Effector CD8-positive, alpha-beta T cell (primary cell): ENCODE data around the gene PPP2R5B.

Source experiments
- DNase-seq: peaks from one replicate; lab custom pipeline; 2025; lab: John Stamatoyannopoulos, UW
- total RNA-seq, 4 experiments: gene quantifications; one replicate each; lab custom pipeline; 2026; lab: John Stamatoyannopoulos, UW

PPP2R5B gene
- 35.6 to 52.4 (median 41.3) reads per million in 4 experiments for total RNA-seq

DNA sequence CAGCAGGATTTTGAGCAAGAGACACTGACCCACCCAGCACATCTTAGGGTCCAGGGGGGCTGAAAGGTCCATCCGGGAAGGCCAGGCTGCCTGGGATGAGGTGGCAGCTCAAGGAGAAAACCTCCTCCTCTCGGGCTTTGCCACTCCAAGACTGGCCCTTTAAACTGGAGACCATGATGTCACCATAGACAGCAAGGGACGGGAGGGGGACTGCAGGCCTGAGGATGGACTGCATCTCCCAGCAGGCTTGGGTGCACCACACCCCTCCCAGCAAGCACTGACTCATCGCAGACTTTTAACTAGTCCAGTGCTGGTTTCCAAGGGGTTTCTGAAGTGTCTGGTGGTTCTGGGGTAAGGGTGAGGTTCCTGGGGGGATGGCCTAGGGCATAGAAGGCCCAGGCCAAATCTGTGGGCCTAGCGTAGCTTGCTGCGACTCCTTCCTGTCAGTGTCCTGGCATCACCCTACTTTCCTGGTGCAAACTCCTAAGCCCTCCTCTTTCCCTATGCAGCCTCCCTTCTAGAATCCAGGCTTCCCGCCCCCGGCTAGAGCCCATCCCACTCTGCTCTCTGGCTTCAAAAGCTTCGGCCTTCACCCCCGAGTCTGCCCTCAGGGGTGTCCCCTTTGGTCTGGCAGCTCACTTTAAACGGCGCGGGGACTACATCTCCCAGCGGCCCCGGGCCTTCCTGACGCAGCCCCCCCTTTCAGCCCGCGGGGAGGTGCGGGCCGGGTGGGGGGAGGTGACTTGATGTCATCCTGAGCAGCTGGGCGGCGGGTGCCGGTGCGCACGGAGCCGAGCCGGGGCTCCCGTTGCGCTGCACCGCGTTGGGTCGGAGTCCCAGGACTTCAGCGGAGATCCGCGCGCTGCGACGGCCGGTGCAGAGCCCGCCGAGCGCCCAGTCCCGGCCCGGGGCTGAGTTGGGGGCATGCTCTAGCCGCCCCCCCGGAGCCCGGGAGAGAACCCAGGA is at the start of gene PPP2R5B:
Gene PPP2R5B, plus strand, starts transcription at position 746 of the 966 bp plus-strand sequence. CDS start 1,046 bp downstream, outside the sequence.
- DNase-seq = peak; percentile 85

DNA sequence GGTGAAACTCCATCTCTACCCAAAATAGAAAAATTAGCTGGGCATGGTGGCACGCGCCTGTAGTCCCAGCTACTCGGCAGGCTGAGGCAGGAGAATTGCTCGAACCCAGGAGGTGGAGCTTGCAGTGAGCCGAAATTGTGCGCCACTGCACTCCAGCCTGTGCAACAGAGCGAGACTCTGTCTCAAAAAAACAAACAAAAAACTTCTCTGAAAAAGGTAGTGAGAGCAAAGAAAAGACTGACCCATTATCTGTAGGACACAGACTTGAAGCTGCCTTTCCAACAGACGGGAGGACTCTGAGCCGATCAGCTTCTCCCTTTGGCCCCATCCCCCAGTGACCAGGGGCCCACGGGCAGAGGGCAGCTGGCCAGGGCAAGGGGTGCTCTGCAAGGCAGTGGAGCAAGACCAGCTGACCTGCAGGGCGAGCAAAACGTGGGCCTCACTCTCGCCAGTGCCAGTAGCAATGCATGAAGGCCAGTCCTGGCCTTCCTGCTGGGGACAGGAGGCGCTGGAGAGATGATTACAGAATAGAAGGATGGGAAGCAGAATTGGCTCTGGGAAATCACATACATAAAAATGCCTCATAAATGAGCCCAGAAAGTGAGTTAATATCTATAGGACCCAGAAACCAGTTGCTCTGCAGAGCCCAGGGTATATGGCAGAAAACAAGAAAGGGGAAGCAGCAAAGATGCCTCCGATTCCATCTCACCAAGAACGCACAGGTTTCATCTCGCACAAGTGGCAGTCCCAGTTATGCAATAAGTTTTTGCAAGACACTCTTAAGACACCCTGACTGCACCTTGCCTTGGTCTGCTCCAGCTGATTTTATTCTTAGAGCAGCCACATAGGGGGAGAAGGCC is 48.9 kb upstream of the PPP2R5B start:
- no peak for DNase-seq

DNA sequence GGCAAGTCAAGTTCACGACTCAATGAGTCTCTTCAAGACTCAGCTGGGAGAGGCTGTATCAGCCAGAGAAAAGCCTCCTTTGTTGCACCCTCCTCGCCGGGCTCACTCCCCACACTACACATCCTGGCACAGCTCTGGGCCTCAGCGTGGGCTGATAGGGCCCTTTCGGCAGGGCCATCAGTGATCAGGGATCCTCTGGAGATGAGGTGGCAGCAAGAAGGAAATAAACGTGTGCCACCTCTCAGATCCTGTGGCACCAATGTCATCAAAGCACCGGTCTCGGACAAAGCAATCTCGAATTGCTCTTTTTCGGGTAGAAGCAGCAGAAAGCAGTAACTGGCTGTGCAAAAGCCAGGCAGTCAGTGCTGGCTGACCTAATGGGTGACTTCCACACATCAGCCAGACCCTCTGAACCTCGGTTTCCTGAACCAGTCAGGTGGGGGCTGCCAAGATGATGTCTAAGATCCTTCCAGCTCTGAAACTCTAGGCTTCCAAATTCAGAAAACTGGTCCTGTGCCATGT is 48.2 kb upstream of the PPP2R5B start:
- DNase-seq = no peak

DNA sequence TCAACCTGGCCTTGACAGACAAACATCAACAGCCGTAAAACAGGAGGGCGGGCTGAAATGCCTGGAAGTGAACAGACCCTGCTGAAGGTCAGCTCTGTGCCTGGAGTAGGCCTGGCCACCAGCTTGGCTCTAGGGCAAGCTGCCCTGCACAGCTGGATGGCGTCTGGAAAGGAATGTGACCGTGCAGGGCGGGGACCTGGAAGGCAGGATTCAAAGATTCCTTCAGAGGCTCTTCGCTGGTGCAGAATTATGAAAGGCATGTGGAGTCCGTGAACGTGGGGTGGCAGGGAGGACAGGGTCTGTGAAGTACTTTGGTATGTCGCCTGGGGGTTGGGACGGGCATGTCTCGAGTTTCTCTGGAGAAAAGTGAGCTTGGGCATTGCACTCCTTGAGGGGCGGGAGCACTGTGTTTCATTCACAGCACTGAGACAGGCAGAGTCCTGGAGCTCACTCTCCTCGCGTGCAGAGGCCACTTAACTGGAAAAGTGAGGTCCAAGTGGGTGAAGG is 47.6 kb upstream of the PPP2R5B start:
- DNase-seq = no peak

DNA sequence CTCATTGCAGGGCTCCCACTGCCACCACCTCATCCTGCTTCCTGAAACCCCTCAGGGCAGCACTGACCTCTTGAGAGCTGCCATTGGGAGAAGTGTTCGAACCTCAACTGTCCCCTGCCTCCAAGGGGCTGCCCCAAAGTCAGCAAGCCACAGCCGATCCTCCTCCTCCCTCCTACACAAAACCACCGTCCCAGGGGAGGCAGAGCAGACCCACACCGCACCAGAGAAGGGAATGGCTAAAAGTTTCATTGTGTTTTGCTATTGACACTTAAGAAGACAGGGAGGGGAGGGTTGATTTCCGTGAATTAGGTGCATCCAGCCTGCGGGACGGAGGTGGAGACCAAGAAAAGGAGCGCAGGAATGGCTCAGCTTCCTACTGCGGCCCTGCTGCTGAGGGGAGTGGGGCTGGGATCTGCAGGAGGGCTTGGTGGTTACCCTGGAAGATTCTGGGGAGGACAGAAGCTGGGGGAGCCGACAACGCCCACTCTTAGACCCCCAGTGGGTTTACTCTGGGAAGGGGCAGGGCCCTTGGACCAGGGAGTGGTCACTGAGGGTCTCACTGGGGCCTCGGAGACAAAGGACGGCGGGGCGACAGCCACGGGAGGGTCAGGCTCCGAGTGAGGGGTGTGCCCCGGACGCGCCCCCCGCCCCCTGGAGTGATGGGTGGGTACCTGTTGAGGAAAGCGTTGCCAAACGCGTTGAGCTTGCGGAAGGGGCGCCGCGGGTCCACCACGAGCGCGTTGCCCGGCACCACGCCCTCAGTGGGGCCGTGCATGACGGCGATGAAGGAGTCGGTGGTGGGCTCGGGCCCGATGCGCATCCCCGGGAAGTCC is 46.9 kb upstream of the PPP2R5B start:
- no peak for DNase-seq

DNA sequence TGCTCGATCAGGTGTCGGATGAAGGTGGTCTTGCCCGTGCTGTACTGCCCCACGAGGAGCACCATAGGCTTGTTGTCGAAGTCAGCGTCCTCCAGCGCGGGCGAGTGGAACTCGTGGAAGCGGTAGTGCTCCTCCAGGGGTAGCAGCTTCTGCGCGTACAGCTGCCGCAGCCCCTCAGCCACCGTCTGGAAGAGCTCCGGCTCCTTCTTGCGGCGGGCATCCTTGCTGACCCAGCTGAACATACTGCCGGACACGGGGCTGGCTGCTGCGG is 46.3 kb upstream of the PPP2R5B start:
- no peak for DNase-seq

DNA sequence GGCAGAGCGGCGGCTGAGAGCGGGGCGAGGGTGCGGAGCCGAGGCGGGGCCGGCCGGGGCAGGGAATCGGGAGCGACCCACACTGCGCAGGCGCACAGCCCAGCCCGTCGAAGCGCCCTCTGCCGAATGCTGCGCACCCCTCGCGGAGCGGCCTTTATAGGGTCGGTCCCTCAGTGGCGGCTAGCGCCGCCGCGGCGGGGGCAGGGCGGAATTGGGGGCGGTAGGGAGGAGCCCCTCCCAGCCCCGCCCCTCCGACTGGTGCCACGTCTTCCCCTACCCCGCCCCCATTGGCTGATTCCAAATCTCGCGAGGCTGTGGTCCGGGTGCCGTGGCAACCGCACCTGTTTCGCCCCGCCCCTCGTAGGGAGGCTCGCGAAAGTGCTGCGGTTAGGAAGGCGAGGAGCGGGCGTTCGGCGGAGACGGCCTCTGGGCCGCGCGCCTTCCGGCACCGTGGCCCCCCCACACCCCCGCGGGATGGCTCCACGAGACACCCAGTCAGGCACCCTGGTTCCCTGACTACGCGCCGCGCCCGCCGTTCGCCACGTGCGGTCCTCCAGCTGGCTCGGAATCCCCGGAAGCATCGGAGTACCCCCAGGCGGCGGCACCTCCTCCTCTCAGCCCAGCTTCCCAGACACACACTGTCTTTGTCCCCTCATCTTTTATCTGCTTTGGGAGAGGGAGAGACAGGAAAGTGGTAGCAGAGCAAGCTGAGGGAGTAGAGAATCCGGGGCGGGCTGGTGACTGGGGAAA is 45.8 kb upstream of the PPP2R5B start, which contains the start of gene EHD1:
Gene EHD1, minus strand, starts transcription at position 128 of the 750 bp plus-strand sequence. CDS start 157 bp downstream, outside the sequence.
- DNase-seq = peak; percentile 100

DNA sequence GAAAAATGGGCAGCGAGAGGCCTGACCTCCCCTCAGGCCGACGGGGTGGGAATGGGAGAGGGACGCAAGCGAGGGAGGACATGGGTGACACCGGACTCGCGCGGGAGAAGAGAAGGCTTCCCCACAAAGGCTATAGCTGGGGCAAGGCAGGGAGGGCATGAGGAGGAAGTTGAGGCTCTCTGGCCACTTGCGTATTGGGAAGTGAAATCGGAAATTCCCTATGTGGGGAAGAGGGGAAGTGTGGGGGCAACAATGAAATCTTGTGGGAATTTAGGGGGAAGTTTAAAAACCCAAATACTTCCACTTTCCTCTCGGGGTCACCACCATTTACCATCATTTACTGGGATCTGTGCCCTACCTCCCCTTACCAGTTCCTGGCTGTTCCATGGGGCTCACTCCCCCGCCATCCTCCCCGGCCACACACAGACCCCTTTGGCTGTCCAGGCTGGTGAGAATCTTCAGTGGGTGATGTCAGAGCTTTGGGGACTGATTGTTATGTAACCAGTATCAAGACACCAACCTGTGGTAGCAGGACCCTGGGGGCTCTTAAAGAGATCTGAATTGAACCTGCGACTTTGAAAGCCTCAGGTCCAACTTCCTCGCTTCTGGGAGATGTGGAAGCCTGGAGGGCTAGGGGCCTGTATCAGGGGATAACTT is 45.1 kb upstream of the PPP2R5B start:
- no peak for DNase-seq

DNA sequence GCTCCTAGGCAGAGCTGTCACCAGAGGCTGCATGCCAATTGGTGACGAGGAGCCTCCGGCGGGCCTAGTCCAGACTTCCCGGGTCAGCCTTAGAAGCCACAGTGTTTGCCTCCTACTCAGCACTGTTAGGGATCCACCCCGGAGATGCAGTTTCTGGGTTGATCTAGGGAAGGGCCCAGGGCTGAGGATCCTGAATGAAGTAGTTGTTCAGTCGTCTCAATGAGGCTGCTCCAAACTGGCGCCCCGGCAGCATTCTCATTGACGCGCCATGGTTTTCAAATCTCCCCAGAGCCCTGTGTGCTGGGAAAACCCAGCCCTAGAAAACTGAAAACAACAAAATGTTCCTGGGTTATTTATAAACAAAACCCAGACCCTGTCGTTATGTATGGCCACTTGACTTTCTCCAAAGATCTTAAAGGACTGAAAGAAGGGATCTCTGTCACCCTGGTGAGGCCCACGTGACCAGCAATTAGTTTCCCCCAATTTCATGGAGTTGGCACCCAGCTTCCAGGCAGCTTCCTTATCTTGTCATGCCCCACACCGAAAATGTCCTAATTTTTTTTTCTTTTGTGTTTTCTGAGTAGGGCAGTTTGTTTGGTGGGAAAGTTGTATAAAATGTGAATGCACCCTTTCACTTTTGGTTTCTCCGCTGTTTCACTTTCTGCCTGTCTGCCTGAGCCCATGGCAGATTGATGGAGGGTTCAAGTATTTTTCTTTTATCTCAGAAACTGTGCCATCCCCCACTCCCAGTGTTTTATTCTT is 44.1 kb upstream of the PPP2R5B start:
- no peak for DNase-seq

DNA sequence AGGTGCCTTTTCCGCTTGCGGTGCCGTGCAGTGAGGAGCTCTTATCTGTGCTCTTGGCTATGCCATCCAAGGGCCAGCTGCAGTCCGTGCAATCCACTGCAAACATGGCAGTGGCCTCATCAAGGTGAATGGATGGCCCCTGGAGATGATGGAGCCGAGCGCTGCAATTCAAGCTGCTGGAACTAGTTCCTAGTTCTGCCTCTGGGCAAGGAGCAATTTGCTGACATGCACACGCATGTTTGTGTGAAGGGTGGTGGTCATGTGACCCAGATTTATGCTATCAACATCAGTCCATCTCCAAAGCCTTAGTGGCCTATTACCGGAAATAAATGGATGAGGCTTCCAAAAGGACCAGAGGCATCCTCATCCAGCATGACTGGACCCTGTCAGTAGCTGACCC is 43.0 kb upstream of the PPP2R5B start:
- no peak for DNase-seq

DNA sequence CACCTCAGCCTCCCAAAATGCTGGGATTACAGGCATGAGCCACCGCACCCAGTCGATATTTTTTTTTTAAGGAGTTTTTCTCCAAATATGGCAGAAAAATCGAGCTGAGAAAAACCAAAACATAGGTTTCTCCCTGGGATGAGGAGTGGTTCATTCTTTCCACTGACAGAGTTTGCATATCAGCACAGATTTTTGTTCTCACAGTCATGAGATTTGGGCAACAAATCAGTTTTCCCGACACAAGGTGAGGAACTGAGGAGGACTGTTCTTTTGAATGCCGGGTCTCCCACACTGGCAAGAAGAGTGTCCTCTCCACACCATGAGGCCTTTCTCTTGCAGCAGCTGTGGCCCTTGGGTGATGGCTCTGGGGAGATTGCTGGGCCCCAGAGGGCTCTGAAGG is 42.2 kb upstream of the PPP2R5B start:
- no peak for DNase-seq

DNA sequence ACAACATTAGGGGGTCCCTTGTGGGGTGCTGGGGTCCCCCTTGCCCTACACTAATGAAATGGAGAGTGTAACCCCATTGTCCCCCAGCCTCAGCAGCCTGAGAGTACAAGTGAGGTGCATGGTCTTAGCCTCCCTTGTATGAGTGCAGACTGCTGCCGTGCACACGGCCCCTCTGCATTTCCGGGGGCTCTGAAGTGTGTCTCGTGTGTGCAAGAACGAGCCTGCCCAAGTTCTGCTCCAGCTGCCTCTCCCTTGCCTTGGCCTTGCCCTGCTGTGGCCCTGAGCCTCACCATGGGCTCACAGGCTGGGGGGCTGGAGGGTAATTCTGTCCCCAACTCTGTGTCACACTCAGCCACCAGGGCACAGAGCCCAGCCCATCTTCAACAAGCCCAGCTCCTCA is 40.9 kb upstream of the PPP2R5B start:
- DNase-seq = no peak

DNA sequence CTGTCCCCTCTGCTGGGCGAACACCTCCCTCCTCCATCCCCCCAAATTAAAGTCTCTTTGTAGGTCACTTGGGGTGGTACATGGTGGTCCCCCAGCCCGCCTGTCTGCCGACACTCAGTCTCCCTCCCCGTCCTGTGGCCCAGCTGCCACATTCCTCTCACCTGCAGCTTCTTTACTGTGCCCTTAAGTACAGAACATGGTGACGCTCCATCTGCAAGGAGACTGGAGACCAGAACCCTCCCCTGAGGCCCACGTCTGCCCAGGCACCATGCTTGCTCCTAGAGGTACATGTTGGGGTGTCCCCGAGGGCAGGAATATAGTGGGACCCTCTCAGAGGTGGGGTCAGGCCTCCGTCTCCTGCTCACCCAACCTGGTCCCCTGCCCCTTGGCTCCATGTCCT is 40.5 kb upstream of the PPP2R5B start:
- no peak for DNase-seq

DNA sequence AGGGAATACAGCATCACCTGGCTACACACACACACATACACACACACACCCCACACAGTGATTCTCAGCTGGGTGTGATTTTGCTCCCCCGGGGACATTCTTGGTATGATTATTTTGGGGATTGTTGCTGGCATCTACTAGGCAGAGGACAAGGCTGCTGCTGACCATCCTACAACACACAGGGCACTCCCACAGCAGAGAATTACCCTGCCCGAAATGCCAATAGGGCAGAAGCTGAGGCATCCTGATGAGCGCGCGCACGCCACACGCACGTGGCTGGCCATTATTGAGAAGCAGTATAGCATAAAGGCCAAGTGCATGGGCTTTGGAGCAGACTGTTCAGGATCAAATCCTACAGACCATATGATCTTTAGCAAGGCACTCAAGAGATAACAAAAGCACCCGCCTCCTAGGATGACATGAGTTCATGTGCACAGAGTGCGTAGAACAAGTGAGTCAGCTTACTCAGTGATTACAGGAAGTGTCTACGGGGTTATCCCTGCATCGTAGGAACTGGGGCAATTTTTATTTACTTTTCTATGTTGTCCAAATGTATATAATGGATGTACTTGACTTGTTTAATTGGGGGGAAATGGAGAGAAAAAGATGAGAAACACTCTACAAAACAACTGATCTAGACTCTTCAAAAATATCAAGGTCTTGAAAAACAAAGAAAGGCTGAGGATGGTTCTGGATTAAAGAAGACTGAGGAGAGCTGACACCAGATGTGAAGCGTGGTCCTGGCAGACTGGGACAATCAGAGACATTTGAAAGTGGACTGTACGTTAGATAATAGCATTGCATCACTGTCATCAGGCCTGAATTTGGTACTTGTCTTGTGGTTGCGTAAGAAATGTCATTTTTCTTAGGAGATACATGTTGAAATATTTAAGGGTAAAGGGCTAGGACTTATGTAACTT is 38.9 kb upstream of the PPP2R5B start:
- DNase-seq = no peak

DNA sequence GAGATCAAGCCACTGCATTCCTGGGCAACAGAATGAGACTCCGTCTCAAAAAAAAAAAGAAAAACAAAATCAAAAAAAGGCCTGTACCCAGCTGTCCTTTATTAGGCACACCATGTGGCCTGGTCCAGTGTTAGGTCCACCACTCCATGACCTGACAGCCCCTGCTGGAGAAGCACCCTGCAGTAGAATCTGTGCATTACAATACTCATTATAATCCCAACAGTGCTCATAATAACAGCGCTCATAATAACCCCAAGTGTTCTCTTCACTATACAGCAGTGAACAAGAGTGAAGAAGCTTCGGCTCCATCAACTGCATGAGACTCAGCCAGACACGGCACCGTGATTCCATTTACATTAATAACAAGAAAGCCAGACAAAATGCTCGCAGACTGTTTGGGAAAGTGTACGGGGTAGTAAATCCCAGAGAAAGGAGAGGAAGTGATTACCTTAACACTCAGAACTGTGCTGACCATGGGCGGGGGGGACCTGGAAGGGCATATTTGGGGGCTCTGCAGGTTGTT is 37.2 kb upstream of the PPP2R5B start:
- DNase-seq = no peak

DNA sequence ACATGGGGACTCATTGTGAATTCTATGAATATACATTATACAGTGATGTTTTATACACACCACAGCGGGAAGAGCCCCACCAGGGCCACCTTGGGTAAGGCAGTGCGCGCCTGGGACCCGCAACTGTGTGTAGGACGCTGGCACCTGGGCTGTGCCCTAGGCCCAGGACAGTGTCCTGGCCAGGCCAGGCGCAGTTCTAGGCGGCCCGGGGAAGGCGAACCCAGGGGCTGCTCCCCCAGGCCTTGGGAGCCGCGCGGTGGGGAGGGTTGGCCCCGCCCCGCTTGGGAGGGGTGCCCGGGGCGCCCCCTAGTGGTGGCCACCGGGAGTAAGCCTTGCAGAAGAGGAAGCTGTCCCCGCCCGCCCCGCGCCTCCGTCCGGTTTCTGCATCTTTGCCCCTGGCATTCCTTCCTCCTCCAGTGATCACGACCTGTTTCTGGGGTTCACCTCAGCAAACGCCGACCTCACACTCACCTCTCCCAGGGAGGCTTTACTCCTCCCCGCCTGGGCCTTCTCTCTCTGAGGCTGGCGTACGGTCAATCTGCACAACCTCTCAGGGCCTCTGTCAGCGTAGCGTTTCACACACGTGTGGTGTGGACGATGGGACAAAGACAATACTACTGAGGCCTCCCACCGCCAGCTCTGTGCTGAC is 36.6 kb upstream of the PPP2R5B start:
- peak; percentile 82 for DNase-seq

DNA sequence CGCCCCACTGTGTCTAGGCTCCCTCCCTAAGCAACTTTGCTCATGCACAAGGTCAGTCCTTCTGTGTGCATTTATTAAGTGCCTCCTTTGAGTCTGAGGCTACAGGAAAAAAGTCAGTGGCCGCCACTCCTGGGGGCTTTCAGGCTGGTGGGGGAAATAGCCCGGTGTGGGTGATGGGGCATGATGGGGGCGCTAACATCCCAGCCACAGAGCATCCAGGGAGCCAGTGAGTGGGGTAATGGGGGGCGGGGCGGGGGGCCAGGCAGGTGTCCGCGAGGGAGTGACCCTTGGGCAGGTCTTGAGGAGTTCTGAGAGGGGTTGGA is 36.1 kb upstream of the PPP2R5B start:
- no peak for DNase-seq
